IPS-15b (cell line): ENCODE measurements around the gene PARP9.
"Not testable (repeated sequence)": the region's sequence is repeated elsewhere in the genome, so short reads cannot be mapped to it uniquely, and the experiment has no call there.

Experiments
- H3K27me3 ChIP-seq: one replicate; pipeline ENCODE4 v1.6.1; 2013; ENCODE audit warnings: low read length; ENCODE audit not compliant: control insufficient read depth, insufficient read depth
- H3K36me3 ChIP-seq: one replicate; pipeline ENCODE4 v1.6.1; 2013; ENCODE audit warnings: low read length; ENCODE audit not compliant: control insufficient read depth, insufficient read depth
- H3K4me1 ChIP-seq: one replicate; pipeline ENCODE4 v1.6.1; 2013; ENCODE audit warnings: mild to moderate bottlenecking, low read length; ENCODE audit not compliant: control insufficient read depth, insufficient read depth
- H3K4me3 ChIP-seq: one replicate; pipeline ENCODE4 v1.5.1; 2013; ENCODE audit warnings: low read depth, low read length
- H3K9ac ChIP-seq: one replicate; pipeline ENCODE4 v1.6.1; 2013; ENCODE audit warnings: low read depth, mild to moderate bottlenecking, low read length
- H3K9me3 ChIP-seq: one replicate; pipeline ENCODE4 v1.6.1; 2013; ENCODE audit warnings: mild to moderate bottlenecking, low read length; ENCODE audit not compliant: control insufficient read depth, insufficient read depth

Gene PARP9

DNA sequence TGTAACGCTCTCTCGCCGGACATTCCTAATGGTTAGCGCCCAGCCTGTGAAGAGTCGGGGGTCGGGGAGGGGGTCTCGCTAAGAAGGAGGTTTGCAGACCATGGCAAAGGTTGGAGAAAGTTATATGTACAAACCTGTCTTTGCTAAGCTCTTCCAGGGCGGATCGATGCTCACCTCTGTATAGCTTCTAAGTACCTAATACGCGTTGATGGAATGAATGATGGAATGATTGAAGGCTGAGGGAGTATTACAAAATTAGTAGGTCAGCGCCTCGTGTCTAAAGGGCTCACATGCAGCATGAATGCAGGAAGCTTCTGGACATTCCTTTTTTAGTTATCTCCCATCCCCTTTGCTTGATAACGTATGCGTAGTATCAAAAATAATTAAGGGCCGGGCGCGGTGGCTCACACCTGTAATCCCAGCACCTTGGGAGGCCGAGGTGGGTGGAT, 49.1 kb downstream of the PARP9 start:
- Histone ChIP-seq H3K9ac (no peak overlapping the region), H3K4me1 (peaks cover 19% of the 10 kb centered on the region), H3K27me3 (no peaks in the 10 kb centered on the region), H3K36me3 (no peaks in the 10 kb centered on the region), H3K4me3 (peak overlapping the region; percentile 64), H3K9me3 (no peaks in the 10 kb centered on the region)

DNA sequence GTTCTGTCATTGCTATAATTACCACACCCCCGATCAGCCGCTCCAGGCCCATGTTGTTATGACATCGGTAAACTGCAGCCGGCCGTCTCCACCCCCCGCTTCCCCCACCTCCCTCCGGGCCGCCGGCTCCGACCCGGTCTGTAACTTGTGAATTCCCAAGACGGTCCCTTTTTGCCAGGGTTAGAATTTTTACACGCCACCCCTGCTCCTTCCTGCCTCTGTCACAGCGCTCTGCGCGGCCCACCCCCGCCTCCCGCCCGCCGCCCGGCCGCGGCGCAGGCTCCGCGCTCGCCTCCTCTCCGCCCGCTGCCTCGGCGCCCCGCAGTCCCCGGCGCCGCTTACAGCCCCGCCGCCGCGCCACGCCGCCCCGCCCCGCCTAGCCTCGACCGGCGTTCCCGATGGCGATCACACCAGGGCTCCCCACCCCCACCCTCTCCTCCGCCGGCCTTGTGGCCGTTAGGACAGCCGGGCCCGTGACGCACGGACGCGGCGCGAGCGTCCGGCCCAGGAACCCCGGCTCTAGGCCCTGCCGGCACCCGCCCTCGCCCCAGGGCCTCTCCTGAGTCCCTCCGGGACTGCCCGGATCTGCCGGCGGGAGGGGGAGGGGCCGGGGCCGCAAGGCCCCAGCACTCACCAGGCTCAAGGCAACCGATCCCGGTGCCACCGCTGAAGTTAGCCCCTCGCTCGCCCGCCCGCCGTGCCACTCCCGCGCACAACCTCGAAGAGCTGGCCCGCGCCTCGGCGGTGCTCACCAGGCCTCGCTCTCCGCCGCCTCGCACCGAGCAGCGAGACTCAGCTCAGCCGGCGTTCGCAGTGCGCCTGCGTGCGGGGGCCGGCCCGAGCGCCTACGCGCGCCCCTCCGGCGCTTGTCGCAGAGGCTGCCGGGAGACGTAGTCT, 49.7 kb downstream of the PARP9 start, which contains the start of gene KPNA1:
TSS of gene KPNA1 (minus strand) at position 817 of the 897 bp plus-strand sequence. CDS start 18,374 bp downstream, outside the sequence.
- H3K9ac ChIP-seq: peak within 1 kb of the TSS; percentile 76
- H3K4me1 ChIP-seq: peaks cover 19% of the 10 kb centered on the region
- no peaks in the 10 kb centered on the region for H3K9me3 ChIP-seq
- peak within 1 kb of the TSS; percentile 64 for H3K4me3 ChIP-seq
- H3K27me3 ChIP-seq: no peaks in the 10 kb centered on the region
- H3K36me3 ChIP-seq: no peaks in the 10 kb centered on the region

GRCh38 chr3:122513386-122514122, 50.5 kb downstream of the PARP9 start:
- Histone ChIP-seq H3K36me3 (no peaks in the 10 kb centered on the region), H3K9me3 (no peaks in the 10 kb centered on the region), H3K4me1 (peaks cover 19% of the 10 kb centered on the region), H3K9ac (no peak overlapping the region), H3K4me3 (peak overlapping the region; percentile 64), H3K27me3 (no peaks in the 10 kb centered on the region)

- peak overlapping the region; percentile 55 for H3K9ac ChIP-seq
- no peaks in the 10 kb centered on the region for H3K9me3 ChIP-seq
- H3K4me3 ChIP-seq: peak overlapping the region; percentile 64
- H3K4me1 ChIP-seq: peaks cover 23% of the 10 kb centered on the region
- H3K27me3 ChIP-seq: no peaks in the 10 kb centered on the region
- no peaks in the 10 kb centered on the region for H3K36me3 ChIP-seq
Measured at GRCh38 chr3:122512284-122512683, 51.8 kb downstream of the PARP9 start.

DNA sequence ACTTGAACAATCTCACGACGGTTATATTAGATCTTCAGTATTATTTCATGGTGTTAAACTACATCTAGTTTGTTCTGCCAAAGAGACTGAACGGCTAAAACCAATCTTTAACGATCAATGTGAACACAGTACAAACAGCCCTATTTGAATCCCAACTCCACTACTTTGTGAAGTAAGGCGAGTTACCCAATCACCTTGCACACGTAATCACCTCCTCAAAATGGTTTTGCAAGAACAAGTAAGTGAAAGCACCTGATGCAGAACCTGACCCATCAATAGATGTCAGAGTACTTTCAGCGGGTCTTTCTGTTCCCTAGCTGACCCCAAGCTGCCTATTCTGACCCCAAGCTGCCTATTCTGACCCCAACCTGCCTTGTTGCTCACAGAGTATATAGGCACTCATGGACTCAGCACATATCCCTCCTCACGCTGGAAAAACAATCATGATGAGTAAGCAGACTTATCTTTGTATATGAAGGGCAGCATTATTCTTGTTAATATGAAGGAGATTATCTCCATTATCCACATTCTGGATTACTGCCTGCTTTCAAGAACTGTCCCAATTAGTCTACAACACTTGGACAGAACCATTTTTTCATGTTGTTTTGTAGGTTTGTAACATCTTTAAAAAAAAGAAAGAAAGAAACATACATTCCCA, 53.1 kb downstream of the PARP9 start:
- Histone ChIP-seq H3K36me3 (no peaks in the 10 kb centered on the region), H3K27me3 (no peaks in the 10 kb centered on the region), H3K9me3 (no peaks in the 10 kb centered on the region), H3K4me1 (peaks cover 23% of the 10 kb centered on the region), H3K4me3 (no peak overlapping the region), H3K9ac (no peak overlapping the region)

GRCh38 chr3:122508944-122509343, 55.2 kb downstream of the PARP9 start:
- H3K27me3 ChIP-seq, H3K36me3 ChIP-seq, H3K9ac ChIP-seq, H3K4me3 ChIP-seq, H3K9me3 ChIP-seq: not testable (repeated sequence)
- H3K4me1 ChIP-seq: peaks cover 26% of the 10 kb centered on the region

GRCh38 chr3:122508135-122508914, 55.8 kb downstream of the PARP9 start:
- Histone ChIP-seq H3K36me3 (no peaks in the 10 kb centered on the region), H3K4me3 (no peak overlapping the region), H3K27me3 (no peaks in the 10 kb centered on the region), H3K9ac (no peak overlapping the region), H3K9me3 (no peaks in the 10 kb centered on the region), H3K4me1 (peaks cover 26% of the 10 kb centered on the region)

GRCh38 chr3:122506450-122506849, 57.6 kb downstream of the PARP9 start:
- Histone ChIP-seq H3K9ac (no peak overlapping the region), H3K4me1 (peaks cover 31% of the 10 kb centered on the region), H3K27me3 (no peaks in the 10 kb centered on the region), H3K4me3 (no peak overlapping the region), H3K36me3 (no peaks in the 10 kb centered on the region), H3K9me3 (no peaks in the 10 kb centered on the region)

DNA sequence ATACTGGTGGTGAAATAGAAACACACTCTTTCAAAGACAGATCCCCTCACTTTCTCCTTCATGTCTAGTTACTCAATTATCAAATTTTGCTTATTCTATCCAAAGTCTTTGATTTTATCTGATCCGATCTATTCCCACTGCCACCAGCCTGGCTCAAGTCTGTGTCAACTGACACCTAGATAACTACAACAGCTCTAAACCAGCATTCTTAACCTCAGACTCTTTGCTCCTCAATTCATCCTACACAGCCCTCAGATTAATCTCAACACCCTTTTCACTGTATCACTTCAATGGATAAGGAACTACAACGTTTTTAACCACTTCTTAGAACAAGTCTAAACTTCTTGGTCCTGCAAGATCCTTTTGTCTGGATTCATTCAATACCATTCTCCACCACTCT, 58.4 kb downstream of the PARP9 start:
- H3K36me3 ChIP-seq: no peaks in the 10 kb centered on the region
- peaks cover 24% of the 10 kb centered on the region for H3K4me1 ChIP-seq
- no peak overlapping the region for H3K4me3 ChIP-seq
- H3K9me3 ChIP-seq: no peaks in the 10 kb centered on the region
- H3K27me3 ChIP-seq: no peaks in the 10 kb centered on the region
- H3K9ac ChIP-seq: no peak overlapping the region

DNA sequence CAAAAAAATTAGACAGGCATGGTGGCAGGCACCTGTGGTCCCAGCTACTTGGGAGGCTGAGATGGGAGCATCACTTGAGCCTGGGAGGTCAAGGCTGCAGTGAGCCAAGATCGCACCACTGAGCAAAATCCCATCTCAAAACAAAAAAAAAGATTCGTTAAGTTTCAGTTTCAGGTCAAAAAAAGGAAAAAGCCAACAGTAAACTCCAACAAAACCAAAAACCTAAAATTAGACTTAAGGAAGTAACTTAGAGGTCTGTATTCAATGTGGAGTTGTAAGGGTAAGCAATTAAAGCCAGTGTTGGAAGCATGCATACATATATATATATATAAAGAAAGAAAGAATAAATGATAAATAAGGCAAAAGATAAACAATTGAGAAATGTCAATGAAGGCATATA, 61.2 kb downstream of the PARP9 start:
- Histone ChIP-seq H3K9ac (no peak overlapping the region), H3K4me3 (no peak overlapping the region), H3K36me3 (no peaks in the 10 kb centered on the region), H3K4me1 (peaks cover 25% of the 10 kb centered on the region), H3K9me3 (no peaks in the 10 kb centered on the region), H3K27me3 (no peaks in the 10 kb centered on the region)

- Histone ChIP-seq H3K36me3 (no peaks in the 10 kb centered on the region), H3K4me3 (no peak overlapping the region), H3K9me3 (no peaks in the 10 kb centered on the region), H3K9ac (no peak overlapping the region), H3K4me1 (peaks cover 25% of the 10 kb centered on the region), H3K27me3 (no peaks in the 10 kb centered on the region)
Measured at GRCh38 chr3:122502139-122502538, 62.0 kb downstream of the PARP9 start.
